ENCODE measurements around the gene FBXW7.
A peak's percentile ranks its signal among the peaks of the same experiment; 100 is the strongest.
"Not testable (repeated sequence)": the region's sequence is repeated elsewhere in the genome, so short reads cannot be mapped to it uniquely, and the experiment has no call there.

FBXW7 gene

GRCh38 chr4:152535903-152536544 lies at the start of gene FBXW7:
FBXW7 (minus strand) TSS chr4:152536092; CDS start chr4:152411803, 124,289 bp downstream.
- peak; percentile 98 to 99 for DNase-seq (ENCODE audit: low read depth in 2 of 2)

GRCh38 chr4:152585023-152585441 lies 49.1 kb upstream of the FBXW7 start:
- no peak for DNase-seq (ENCODE audit: low read depth in 2 of 2)

GRCh38 chr4:152581536-152582160 lies 45.8 kb upstream of the FBXW7 start:
- DNase-seq (ENCODE audit: low read depth in 2 of 2), result no peak

- DNase-seq (ENCODE audit: low read depth in 2 of 2), result no peak
Observed at GRCh38 chr4:152579916-152580315, 44.0 kb upstream of the FBXW7 start.

- no peak for DNase-seq (ENCODE audit: low read depth in 2 of 2)
Observed at GRCh38 chr4:152579107-152579764, 43.3 kb upstream of the FBXW7 start.

GRCh38 chr4:152578670-152579069 lies 42.8 kb upstream of the FBXW7 start:
- no peak for DNase-seq (ENCODE audit: low read depth in 2 of 2)

- no peak for DNase-seq (ENCODE audit: low read depth in 2 of 2)
Observed at GRCh38 chr4:152577708-152578396, 42.0 kb upstream of the FBXW7 start.

GRCh38 chr4:152575533-152575932 lies 39.6 kb upstream of the FBXW7 start:
- no peak for DNase-seq (ENCODE audit: low read depth in 2 of 2)

- DNase-seq (ENCODE audit: low read depth in 2 of 2), result no peak
Observed at GRCh38 chr4:152573861-152574260, 38.0 kb upstream of the FBXW7 start.

- DNase-seq (ENCODE audit: low read depth in 2 of 2), result no peak
Observed at GRCh38 chr4:152572417-152573086, 36.7 kb upstream of the FBXW7 start.

GRCh38 chr4:152571770-152572169 lies 35.9 kb upstream of the FBXW7 start:
- DNase-seq (ENCODE audit: low read depth in 2 of 2), result no peak

- DNase-seq (ENCODE audit: low read depth in 2 of 2), result no peak
Observed at GRCh38 chr4:152571296-152571695, 35.4 kb upstream of the FBXW7 start.

- no peak for DNase-seq (ENCODE audit: low read depth in 2 of 2)
Observed at GRCh38 chr4:152565333-152565732, 29.4 kb upstream of the FBXW7 start.

GRCh38 chr4:152564336-152564735 lies 28.4 kb upstream of the FBXW7 start:
- DNase-seq (ENCODE audit: low read depth in 2 of 2), result no peak

GRCh38 chr4:152563209-152563608 lies 27.3 kb upstream of the FBXW7 start:
- no peak for DNase-seq (ENCODE audit: low read depth in 2 of 2)

- DNase-seq (ENCODE audit: low read depth in 2 of 2), result no peak
Observed at GRCh38 chr4:152559641-152560040, 23.7 kb upstream of the FBXW7 start.

GRCh38 chr4:152558396-152558795 lies 22.5 kb upstream of the FBXW7 start:
- no peak for DNase-seq (ENCODE audit: low read depth in 2 of 2)

- DNase-seq (ENCODE audit: low read depth in 2 of 2), result no peak
Observed at GRCh38 chr4:152556834-152557233, 20.9 kb upstream of the FBXW7 start.

GRCh38 chr4:152556283-152556682 lies 20.4 kb upstream of the FBXW7 start:
- DNase-seq (ENCODE audit: low read depth in 2 of 2), result no peak

- DNase-seq (ENCODE audit: low read depth in 2 of 2), result no peak
Observed at GRCh38 chr4:152554742-152555141, 18.9 kb upstream of the FBXW7 start.

GRCh38 chr4:152550687-152551086 lies 14.8 kb upstream of the FBXW7 start:
- DNase-seq (ENCODE audit: low read depth in 2 of 2), result not testable (repeated sequence)

- DNase-seq (ENCODE audit: low read depth in 2 of 2), result no peak
Observed at GRCh38 chr4:152545088-152545487, 9.2 kb upstream of the FBXW7 start.
